GM10847 (cell line): ENCODE measurements around the gene ANO1.

Source experiments
- POLR2A ChIP-seq: IDR thresholded peaks from 2 replicates; pipeline ENCODE4 v1.6.1; 2011; ENCODE audit not compliant: insufficient read length; ENCODE audit errors: extremely low read depth

The ANO1 gene

DNA sequence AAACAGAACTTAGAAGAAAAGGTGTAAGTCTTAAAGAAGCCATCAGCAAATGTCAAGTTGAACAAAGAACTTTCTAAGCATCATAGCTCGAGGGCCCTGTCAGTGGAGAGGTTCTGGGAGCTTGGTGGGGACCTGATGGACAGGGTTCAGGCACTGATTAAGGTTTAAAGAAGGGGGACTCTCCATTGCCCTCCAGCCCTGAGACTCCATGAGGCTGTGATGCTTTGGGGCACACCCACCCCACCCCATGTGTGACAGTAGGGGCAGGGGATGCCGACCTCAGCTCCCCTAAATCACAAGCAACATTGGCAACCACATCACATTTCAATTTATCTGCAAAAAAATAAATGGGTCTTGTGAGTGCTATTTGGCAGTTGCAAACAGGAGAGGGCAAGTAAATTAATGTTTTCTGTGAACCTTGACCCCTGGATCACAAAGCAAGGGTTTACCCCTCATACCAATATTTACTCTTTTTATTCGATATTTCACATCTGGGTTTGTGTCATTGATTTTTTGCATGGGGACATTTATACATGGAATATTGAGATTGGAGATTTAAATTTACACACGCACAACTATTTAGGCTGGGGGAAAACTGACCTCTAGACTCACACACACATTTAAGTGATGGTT, 37.1 kb upstream of the ANO1 start:
- TF ChIP-seq POLR2A: no peak

DNA sequence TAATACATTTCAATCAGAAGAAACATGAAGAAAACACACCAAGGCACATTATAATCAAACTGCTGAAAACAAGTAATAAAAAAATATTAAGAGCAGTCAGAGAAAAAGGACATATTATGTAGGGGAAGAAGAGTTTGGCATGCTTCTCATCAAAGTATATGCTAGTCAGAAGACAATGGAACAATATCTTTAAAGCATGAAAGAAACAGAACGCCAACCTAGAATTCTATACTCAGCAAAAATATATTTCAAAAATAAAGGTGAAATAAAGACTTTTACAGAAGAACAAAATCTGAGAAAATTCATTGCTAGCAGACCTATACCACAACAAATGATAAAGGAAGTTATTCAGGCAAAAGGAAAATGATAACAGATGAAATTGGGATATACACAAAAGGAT, 34.6 kb upstream of the ANO1 start:
- TF ChIP-seq POLR2A: no peak

- TF ChIP-seq POLR2A: no peak
Measured at GRCh38 chr11:70046089-70046488, 32.0 kb upstream of the ANO1 start.

DNA sequence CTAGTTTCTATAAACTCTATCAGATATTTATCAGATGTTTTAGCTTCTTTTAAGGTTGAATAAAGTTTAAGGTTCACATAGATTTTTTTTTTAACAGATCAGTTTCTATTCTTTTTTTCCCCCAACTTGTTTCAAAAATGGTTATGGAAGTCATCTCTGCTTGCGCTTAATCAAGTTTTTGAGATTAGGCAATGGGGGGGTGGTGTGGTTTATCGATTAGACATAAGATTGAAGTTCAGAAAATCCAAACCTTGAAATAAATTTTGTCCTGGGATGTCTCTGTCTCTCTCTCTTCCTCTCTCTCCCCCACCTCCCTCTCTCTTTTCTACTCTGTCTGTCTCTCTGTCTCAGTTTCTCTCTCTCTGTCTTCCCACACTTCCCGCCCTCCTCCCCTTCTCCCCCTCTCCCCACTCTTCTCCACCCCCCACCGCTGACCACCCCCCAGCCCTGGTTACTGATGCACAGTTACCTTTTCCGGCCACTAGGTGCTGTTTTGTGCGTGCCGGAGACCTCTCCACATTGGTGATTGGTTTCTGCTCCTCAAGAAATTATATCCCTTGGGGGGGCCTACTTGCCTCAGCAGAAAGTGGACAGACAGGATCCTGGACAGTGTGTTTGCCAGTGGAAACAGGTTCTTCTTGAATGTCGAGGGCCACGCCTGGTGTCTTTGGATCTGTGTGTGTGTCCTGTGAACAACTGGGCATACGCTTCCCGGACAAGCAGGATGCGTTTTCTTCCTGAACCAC, 29.7 kb upstream of the ANO1 start:
- TF ChIP-seq POLR2A: no peak

- TF ChIP-seq POLR2A: no peak
Measured at GRCh38 chr11:70049045-70049444, 29.1 kb upstream of the ANO1 start.

GRCh38 chr11:70050243-70050642, 27.9 kb upstream of the ANO1 start:
- TF ChIP-seq POLR2A: no peak

- TF ChIP-seq POLR2A: no peak
Measured at GRCh38 chr11:70054004-70054403, 24.1 kb upstream of the ANO1 start.

DNA sequence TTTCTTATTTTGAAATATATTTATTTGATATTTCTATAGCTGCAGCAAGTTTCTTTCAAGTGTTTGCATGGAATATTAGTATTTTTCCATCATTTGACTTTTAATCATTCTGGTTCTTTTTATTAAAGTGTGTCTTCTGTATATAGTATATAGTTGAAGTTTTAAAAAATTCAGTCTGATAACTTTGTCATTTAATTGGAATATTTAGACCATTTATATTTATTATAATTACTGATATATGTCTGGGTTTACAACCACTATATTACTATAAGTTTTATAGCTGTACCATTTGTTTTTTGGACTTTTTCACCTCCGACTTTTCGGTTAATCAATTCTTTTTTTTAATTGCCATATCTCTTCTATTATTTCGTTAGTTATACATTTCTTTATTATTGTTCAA, 22.7 kb upstream of the ANO1 start:
- no peak for TF ChIP-seq POLR2A

DNA sequence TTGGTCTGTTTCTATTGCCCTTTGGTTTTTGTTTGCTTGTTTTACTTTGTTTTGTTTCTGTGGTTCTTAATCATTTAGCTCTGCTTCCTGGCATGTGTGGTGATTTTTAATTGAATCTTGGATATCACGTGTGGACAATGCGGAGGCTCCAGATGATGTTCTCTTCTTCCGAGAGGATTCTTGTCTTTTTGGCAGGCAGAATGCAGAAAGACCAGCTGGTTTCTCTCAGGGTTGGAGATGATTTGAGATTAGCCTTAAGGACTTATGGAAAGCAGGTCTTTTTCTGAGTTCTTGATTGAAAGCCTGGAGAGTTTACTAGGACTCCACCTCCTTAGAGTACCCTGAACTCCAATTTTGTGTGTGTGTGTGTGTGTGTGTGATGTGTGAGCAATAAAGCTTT, 21.0 kb upstream of the ANO1 start:
- no peak for TF ChIP-seq POLR2A

DNA sequence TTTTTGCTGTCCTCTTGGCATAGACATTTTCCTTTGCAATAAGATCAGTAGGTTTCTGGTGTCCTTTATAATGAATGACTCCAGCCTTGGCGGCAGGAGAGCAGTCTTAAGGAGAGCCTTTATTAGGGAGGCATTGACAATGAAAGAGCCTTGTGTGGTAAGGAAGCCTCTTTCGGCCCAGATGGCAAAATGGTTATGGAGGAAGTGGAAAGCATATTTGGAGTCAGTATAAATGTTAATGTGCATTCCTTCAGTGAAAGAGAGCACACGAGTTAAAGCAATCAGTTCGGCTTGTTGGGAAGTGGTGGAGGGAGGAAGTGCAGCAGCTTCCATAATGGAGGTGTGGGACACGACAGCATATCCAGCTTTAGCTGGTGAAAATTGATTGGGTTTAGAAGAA, 18.1 kb upstream of the ANO1 start:
- TF ChIP-seq POLR2A: no peak

GRCh38 chr11:70060611-70061293, 17.4 kb upstream of the ANO1 start:
- TF ChIP-seq POLR2A: no peak

DNA sequence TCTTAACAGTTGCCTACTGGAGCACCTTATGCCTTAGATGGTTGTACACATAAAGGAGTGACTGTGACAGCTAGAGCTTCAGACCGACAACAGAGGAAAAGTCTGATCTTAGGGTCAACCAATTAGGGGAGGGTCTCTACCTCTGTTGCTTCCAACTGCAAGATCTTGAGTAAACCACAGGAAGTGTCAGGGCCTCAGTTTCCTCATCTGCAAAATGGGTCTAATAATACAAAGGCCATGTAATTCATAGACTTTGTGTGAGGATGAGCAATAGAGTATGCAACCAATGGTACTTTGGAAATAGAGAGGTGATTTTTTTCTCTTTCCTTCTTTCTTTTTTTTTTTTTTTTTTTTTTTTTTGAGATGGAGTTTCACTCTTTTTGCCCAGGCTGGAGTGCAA, 16.4 kb upstream of the ANO1 start:
- TF ChIP-seq POLR2A: no peak

DNA sequence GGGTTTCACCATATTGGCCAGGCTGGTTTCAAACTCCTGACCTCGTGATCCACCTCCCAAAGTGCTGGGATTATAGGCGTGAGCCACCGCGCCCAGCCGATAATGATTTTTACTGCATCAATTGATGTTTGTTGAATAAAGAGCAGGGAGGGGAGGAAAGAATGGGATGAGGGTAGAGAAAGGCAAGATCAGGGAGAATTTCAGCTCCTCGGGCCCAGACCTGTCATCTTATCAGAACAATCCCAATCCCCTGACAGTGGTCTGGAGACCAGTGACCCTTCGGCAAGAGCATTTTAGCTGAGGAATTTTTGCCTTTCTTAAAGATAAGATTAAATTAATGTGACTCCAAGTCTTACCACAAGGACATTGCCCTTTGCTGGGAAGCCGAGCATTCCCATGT, 15.0 kb upstream of the ANO1 start:
- no peak for TF ChIP-seq POLR2A

GRCh38 chr11:70063555-70063954, 14.6 kb upstream of the ANO1 start:
- no peak for TF ChIP-seq POLR2A

DNA sequence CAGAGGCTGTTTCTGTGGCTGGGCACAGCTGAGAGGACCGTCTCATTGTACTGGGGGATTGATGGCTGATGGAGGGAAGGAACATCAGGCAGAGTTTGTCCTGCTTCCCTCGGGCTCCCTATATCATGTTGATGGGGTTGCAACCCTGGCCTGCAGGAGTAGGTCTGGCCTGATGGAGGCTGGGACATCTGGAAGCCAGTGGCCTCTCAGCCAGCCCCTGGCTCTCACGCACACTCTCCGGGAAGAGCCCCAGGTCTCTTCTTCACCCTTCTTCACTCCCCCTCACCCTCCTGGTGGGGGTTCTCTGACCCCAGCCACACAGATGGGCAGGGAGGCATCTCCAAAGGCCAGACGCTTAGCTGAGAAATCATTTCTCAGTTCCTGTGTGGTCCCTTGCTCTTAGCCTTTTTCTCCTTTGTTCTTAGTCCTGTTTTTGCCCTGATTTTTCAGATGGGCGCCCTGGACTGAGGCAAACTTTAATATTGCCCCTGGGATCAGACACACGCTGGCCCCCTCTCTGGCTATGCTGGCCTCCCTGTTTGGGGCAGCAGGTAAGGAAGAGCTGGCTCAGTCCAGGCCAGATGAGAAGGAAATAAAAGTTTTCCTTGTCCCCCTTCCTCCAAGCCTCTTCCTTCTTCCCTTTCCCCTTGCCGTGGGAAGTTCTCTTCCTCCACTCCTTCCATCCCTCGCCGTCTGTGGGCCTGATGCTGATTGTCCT, 13.9 kb upstream of the ANO1 start:
- no peak for TF ChIP-seq POLR2A
